Neural cell (in vitro differentiated cells): Measurements from ENCODE around the gene KRR1.

Source experiments
- EP300 ChIP-seq: fragments of 450-650 bp; conservative IDR thresholded peaks from 2 replicates; pipeline ENCODE4 v1.6.1; 2014; ENCODE audit warnings: antibody characterized with exemption, mild to moderate bottlenecking, moderate library complexity; ENCODE audit not compliant: poor library complexity, severe bottlenecking
- EZH2 ChIP-seq: fragments of 200-600, 300-800 bp; shearing (Covaris generic), sonication (generic); IDR thresholded peaks from 2 replicates; pipeline ENCODE4 v1.6.1; 2014; ENCODE audit warnings: antibody characterized with exemption, low read length, borderline replicate concordance, mild to moderate bottlenecking; ENCODE audit not compliant: insufficient read depth, poor library complexity, severe bottlenecking
- MXI1 ChIP-seq: fragments of 450-650 bp; conservative IDR thresholded peaks from 2 replicates; pipeline ENCODE4 v1.6.1; 2014; ENCODE audit warnings: antibody characterized with exemption, mild to moderate bottlenecking; ENCODE audit not compliant: poor library complexity, severe bottlenecking
- POLR2AphosphoS5 ChIP-seq: IDR thresholded peaks from 2 replicates; pipeline ENCODE4 v1.6.1; 2012
- RAD21 ChIP-seq: fragments of 450-650 bp; conservative IDR thresholded peaks from 2 replicates; pipeline ENCODE4 v1.6.1; 2014; ENCODE audit warnings: antibody characterized with exemption, mild to moderate bottlenecking, moderate library complexity
- SMC3 ChIP-seq: fragments of 450-650 bp; conservative IDR thresholded peaks from 2 replicates; pipeline ENCODE4 v1.6.1; 2014; ENCODE audit warnings: antibody characterized with exemption, mild to moderate bottlenecking, moderate library complexity; ENCODE audit not compliant: poor library complexity
- TAF1 ChIP-seq: IDR thresholded peaks from 2 replicates; pipeline ENCODE4 v1.6.1; 2012; ENCODE audit warnings: low read depth
- TF ChIP-seq, protein P1 (sequence below): fragments of 450-650 bp; IDR thresholded peaks from 2 replicates; pipeline ENCODE4 v1.5.1; 2014; ENCODE audit warnings: antibody characterized with exemption, mild to moderate bottlenecking, moderate library complexity; ENCODE audit not compliant: poor library complexity, severe bottlenecking
- TF ChIP-seq, protein P2 (sequence below): IDR thresholded peaks from 2 replicates; pipeline ENCODE4 v1.6.1; 2012; ENCODE audit warnings: borderline replicate concordance

DNA sequence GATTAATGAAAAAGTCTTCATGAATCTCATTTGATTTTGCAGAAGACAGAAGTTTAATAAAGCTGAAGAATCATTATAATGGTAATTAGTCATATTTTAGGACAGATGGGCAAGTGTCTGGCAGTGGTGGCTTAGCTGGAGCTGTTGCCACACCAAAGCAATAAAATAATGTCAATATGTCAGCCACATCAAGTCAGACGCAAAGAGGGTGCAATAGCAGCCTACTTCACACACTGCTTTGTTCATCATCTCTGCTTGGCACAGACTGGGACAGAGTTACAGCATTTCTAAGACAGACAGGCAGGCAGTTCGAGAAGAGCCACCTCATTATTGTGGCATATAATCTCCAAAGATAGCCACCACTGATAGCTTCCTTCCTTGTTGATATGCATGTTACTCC is 16.9 kb upstream of the KRR1 start:
- TF ChIP-seq POLR2AphosphoS5 (no peak), MXI1 (no peak), SMC3 (no peak), EZH2 (no peak), RAD21 (no peak), TAF1 (no peak), EP300 (no peak)
- TF ChIP-seq, protein P1, sequence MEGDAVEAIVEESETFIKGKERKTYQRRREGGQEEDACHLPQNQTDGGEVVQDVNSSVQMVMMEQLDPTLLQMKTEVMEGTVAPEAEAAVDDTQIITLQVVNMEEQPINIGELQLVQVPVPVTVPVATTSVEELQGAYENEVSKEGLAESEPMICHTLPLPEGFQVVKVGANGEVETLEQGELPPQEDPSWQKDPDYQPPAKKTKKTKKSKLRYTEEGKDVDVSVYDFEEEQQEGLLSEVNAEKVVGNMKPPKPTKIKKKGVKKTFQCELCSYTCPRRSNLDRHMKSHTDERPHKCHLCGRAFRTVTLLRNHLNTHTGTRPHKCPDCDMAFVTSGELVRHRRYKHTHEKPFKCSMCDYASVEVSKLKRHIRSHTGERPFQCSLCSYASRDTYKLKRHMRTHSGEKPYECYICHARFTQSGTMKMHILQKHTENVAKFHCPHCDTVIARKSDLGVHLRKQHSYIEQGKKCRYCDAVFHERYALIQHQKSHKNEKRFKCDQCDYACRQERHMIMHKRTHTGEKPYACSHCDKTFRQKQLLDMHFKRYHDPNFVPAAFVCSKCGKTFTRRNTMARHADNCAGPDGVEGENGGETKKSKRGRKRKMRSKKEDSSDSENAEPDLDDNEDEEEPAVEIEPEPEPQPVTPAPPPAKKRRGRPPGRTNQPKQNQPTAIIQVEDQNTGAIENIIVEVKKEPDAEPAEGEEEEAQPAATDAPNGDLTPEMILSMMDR: no peak
- TF ChIP-seq, protein P2, sequence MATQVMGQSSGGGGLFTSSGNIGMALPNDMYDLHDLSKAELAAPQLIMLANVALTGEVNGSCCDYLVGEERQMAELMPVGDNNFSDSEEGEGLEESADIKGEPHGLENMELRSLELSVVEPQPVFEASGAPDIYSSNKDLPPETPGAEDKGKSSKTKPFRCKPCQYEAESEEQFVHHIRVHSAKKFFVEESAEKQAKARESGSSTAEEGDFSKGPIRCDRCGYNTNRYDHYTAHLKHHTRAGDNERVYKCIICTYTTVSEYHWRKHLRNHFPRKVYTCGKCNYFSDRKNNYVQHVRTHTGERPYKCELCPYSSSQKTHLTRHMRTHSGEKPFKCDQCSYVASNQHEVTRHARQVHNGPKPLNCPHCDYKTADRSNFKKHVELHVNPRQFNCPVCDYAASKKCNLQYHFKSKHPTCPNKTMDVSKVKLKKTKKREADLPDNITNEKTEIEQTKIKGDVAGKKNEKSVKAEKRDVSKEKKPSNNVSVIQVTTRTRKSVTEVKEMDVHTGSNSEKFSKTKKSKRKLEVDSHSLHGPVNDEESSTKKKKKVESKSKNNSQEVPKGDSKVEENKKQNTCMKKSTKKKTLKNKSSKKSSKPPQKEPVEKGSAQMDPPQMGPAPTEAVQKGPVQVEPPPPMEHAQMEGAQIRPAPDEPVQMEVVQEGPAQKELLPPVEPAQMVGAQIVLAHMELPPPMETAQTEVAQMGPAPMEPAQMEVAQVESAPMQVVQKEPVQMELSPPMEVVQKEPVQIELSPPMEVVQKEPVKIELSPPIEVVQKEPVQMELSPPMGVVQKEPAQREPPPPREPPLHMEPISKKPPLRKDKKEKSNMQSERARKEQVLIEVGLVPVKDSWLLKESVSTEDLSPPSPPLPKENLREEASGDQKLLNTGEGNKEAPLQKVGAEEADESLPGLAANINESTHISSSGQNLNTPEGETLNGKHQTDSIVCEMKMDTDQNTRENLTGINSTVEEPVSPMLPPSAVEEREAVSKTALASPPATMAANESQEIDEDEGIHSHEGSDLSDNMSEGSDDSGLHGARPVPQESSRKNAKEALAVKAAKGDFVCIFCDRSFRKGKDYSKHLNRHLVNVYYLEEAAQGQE: no peak
